Measurements from ENCODE around the gene STRN.
"Not testable (repeated sequence)": the region's sequence is repeated elsewhere in the genome, so short reads cannot be mapped to it uniquely, and the experiment has no call there.

STRN gene

DNA sequence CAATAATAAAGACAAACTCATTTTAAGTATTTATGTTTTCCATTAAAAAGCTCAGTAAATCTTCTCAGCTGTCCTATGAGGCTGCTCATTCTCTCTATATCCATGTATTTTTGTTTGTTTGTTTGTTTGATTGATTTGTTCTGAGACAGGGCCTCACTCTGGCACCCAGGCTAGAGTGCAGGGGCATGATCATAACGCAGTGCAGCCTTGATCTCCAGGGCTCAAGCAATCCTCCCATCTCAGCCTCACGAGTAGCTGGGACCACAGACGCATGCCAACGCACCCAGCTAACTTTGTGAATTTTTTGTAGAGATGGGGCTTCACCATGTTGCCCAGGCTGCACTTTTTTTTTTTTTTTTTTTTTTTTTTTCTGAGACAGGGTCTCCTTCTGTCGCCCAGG is 5.6 kb downstream of the STRN start:
- no peak for DNase-seq

- no peak for DNase-seq
These were observed 6.2 kb downstream of the STRN start for GRCh38 chr2:36960005-36960675.

DNA sequence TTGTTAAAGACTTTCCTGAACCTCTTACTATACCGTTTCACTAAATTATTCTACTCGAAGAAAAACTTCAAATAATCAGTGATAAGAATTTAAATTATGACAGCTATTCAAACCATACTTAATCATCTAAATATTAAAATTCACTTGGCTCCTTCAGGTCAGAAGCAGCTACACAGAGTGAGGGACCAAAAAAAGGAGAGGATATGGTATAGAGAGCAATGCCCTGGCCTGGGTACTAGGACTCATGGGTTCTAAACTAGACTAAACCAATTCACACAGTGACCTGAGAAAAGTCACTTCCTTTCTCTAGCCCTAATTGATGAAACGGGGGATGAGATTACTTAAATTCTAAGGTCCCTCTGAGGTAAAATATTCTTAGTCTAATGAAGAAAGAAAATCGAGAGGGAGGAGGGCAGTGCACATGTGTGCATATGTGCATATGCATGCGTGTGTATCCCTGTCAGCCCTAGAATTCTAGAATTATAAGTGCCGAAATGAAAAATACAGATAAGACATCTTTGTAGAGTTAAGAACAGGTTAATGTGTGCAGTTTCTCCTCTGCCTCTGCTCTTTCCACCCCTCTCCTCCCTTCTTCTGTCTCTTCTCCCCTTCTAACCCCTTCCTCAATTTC is 11.2 kb downstream of the STRN start:
- DNase-seq, result no peak

- DNase-seq, result no peak
These were observed 13.6 kb downstream of the STRN start for GRCh38 chr2:36952748-36953197.

- DNase-seq, result peak; percentile 19 to 65 (median 58)
These were observed 14.8 kb downstream of the STRN start for GRCh38 chr2:36951574-36951973.

DNA sequence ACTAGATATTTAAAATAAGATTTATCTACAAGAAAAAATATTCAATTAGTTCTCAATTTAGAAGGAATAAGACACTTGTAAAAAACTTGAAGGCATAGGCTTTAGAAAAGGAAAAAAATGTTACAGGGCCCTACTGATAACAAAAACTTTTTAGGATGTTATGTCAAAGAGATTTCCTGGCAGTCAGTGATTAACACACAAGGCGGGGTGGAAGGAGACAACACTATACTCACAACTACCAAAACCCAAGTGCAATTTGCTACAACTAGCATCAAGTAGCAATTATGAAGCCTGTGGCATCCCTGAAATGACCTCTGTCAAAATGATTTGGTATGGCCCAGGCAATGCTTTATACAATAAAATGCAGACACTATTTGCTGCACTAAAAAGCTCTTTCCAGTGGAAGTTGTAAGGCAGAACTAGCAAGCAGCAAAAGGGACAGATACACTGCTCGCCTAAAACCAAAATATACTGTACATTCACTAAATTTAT is 15.3 kb downstream of the STRN start:
- no peak for DNase-seq

DNA sequence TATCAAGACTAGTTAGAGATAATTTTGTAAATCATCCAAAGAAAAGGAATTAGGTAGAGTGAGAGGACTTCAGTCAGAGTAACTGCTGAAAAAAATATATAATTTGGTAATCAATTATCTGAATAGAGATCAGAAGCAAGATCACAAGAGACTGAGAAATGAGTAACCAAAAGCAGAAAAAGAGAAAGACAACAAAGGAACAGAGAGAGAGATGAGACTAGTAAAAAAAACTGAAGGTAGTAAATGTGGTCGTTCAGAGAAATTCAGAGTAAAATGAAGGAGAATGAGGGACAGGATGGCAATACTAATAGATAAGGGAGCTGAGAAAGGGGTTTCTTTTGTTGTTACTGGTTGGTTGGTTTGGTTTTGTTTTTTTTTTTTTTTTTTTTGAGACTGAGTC is 16.5 kb downstream of the STRN start:
- DNase-seq, result no peak

DNA sequence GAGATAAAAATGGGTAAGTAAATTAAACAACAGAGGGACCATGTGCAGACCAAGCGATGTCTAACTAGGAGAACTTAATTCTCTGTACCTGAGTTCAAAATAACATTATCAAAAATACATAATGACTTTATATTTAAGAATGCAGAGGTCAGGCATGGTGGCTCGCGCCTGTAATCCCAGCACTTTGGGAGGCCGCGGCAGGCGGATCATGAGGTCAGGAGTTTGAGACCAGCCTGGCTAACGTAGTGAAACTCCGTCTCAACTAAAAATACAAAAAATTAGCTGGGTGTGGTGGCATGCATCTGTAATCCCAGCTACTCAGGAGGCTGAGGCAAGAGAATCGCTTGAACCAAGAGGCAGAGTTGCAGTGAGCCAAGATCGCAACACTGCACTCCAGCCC is 21.1 kb downstream of the STRN start:
- DNase-seq, result not testable (repeated sequence)

- no peak for DNase-seq
These were observed 24.5 kb downstream of the STRN start for GRCh38 chr2:36941867-36942266.

DNA sequence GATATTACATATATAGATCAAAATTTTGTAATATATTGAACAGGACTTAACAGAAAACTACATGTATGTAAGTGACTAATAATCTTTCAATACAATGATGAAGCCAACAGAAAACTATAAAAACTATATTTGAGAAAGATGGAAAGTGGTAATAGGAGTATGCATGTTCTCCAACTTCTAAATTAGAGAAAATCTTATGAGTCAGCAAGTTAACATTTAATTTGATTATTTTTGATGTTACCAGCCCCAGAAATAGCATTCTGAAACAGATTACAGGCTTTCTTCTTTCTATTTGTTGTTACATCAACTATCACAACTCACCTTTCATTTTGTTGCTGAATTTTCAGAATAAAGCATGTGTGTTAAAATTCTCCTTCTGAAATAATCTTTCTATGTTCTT is 29.8 kb downstream of the STRN start:
- DNase-seq, result not testable (repeated sequence)

- not testable (repeated sequence) for DNase-seq
These were observed 34.6 kb downstream of the STRN start for GRCh38 chr2:36931688-36932087.

DNA sequence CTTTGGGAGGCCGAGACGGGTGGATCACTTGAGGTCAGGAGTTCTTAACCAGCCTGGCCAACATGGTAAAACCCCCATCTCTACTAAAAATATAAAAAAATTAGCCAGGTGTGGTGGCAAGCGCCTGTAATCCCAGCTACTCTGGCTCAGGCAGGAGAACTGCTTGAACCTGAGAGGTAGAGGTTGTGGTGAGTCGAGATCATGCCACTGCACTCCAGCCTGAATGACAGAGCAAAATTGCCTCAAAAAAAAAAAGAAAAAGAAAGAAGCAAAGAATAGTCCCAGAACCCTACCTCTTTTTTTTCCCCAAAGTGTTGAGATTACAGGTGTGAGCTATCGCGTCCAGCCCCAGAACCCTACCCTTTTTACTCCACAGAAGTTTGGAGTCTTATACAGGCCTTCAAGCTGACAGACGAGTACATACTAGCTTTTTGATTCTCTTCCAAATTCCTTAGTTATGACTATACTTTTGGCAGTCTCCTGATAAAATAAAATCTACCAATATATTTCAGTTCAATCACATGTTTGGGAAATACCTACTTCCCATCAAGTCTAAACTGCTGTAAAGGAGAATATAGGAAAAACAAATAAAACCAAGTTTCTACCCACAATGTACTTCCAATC is 35.4 kb downstream of the STRN start:
- DNase-seq, result not testable (repeated sequence)

GRCh38 chr2:36926175-36927132 is 39.9 kb downstream of the STRN start:
- not testable (repeated sequence) for DNase-seq

DNA sequence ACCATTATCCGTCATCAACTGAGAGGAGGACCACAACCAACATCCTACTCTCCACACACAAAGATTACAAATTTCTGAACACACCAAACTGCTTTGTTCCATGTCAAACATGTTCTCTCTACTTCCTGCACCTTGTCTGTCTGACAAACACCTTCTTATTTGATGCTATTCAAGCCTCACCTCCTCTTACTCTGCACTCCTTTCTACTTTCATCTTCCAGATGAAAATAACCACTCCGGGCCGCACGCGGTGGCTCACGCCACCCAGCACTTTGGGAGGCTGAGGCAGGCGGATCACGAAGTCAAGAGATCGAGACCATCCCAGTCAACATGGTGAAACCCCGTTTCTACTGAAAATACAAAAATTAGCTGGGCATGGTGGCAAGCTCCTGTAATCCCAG is 43.7 kb downstream of the STRN start:
- DNase-seq, result not testable (repeated sequence)

DNA sequence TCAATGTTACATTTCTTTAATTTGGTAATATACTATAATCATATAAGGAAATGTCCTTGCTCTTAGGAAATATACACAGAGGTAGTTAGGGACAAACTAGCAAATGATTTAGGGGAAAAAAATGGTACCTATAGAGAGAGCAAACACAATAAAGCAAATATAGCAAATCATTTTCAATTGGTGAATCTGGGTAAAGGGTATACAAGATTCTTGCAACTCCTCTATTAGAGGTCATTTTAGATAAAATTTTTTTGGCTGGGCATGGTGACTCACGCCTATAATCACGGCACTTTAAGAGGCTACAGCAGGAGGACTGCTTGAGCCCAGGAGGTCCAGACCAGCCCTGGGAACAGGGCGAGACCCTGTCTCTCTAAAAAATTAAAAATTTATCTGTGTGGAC is 44.4 kb downstream of the STRN start:
- DNase-seq, result no peak

DNA sequence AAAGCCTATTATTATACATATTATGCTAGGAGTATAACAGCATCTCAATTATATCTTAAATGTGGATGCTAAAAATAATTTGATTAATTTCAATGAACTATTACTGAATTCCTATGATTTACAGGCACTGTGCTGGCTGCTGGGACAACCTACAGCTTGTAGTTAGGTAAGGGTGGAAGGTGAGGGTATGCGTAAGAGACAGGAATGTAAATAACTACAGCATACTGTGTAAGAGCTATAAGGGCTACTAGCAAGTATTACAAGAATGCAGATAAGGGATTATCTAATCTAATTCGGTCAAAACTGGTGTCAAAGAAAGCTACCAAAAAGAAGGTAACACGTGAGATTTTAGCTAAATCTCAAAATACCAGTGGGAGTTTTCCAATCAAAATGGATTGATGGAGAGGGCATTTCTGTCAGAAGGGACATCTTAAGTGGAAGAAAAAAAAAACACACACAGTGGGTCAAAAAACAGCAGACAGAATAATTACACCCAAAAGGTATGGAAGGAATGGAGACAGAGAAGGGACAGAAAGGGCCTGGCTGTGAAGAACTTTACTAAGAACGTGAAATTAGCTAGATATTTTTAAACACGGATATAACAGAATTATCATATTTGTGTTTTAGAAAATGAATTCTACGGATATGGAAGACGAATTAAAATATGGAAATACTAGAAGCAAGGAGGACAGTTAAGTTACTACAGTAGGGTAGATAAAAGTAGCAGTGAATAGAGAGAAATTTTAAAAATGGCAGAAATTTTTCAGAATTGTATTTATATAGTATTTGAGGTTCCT is 47.1 kb downstream of the STRN start:
- DNase-seq, result no peak

GRCh38 chr2:36918307-36918706 is 48.0 kb downstream of the STRN start:
- peak in 2 of 3 donors; percentile 24 to 38 for DNase-seq

GRCh38 chr2:36915627-36916026 is 50.7 kb downstream of the STRN start:
- DNase-seq, result peak; percentile 35 to 65 (median 54)

DNA sequence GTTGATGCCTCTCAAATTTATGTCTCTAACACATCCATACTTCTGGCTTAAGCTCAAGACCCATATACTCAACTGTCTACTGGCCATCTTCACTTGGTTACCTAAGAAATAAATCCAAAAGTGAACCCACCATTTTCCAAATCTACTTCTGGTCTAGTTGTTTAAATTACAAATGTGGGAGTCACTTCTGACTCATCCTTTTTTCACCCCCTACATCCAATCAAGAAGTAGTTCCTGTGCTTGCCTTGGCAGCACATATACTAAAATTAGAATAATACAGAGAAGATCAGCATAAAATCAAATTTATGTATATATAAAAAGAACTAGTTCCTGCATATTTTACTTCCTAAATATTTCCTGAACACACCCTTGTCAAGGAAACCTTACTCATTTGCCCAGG is 53.6 kb downstream of the STRN start:
- DNase-seq, result peak in 1 of 3 donors; percentile 11

- no peak for DNase-seq
These were observed 55.3 kb downstream of the STRN start for GRCh38 chr2:36911012-36911411.

GRCh38 chr2:36906277-36906676 is 60.1 kb downstream of the STRN start:
- peak in 1 of 3 donors; percentile 1 for DNase-seq

DNA sequence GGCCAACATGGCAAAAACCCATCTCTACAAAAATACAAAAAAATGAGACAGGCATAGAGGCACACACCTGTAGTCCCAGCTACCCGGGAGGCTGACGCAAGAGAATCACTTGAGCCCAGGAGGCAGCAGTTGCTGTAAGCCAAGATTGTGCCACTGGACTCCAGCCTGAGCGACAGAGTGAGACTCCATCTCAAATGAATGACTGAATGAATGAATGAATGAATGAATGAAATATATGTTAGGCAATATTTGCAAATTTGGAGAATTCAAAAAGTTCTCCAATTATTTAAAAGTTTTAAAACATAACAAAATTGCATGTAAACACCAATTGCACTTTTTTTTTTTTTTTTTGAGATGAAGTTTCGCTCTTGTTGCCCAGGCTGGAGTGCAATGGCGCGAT is 61.7 kb downstream of the STRN start:
- no peak for DNase-seq
